C4-2B (cell line): Measurements from ENCODE around the gene GRB2.

Experiments used
- H3K27ac ChIP-seq: fragments of 450-650 bp; 2 replicates; pipeline ENCODE4 v1.5.1; 2017
- CTCF ChIP-seq: fragments of 450-650 bp; conservative IDR thresholded peaks from 2 replicates; pipeline ENCODE4 v1.5.1; 2017; ENCODE audit warnings: mild to moderate bottlenecking
- ZFX ChIP-seq: fragments of 450-650 bp; IDR thresholded peaks from 2 replicates; pipeline ENCODE4 v1.6.1; 2017

The GRB2 gene

GRCh38 chr17:75390982-75391381, 14.5 kb downstream of the GRB2 start:
- H3K27ac ChIP-seq, result no peak overlapping the region
- no peak for TF ChIP-seq ZFX
- no peak for TF ChIP-seq CTCF

- no peak overlapping the region for H3K27ac ChIP-seq
- TF ChIP-seq CTCF (no peak), ZFX (no peak)
Observed at GRCh38 chr17:75388476-75389030, 16.9 kb downstream of the GRB2 start.

GRCh38 chr17:75387771-75388170, 17.7 kb downstream of the GRB2 start:
- H3K27ac ChIP-seq, result no peak overlapping the region
- TF ChIP-seq ZFX (no peak), CTCF (no peak)

GRCh38 chr17:75386430-75386829, 19.0 kb downstream of the GRB2 start:
- TF ChIP-seq CTCF, result no peak
- no peak for TF ChIP-seq ZFX
- no peak overlapping the region for H3K27ac ChIP-seq

GRCh38 chr17:75384751-75385150, 20.7 kb downstream of the GRB2 start:
- no peak for TF ChIP-seq CTCF
- no peak for TF ChIP-seq ZFX
- H3K27ac ChIP-seq, result no peak overlapping the region

GRCh38 chr17:75383842-75384195, 21.7 kb downstream of the GRB2 start:
- no peak overlapping the region for H3K27ac ChIP-seq
- TF ChIP-seq ZFX (no peak), CTCF (no peak)

- TF ChIP-seq CTCF (no peak), ZFX (no peak)
- no peak overlapping the region for H3K27ac ChIP-seq
Observed at GRCh38 chr17:75380750-75381149, 24.7 kb downstream of the GRB2 start.
